ENCODE measurements around the gene GANAB.

GRCh38 chr11:62621567-62622470 is 24.6 kb downstream of the GANAB start, which contains the start of gene B3GAT3:
- TF ChIP-seq POLR2A (IDR thresholded peaks at IDR 0.05; ENCODE audit: low read depth, low read length) (peak; percentile 64), SPI1 (IDR thresholded peaks at IDR 0.05; ENCODE audit: low read depth, low read length) (no peak), POLR2AphosphoS5 (IDR thresholded peaks at IDR 0.05; ENCODE audit: low read depth, low read length) (peak; percentile 81), POU2F2 (IDR thresholded peaks at IDR 0.05; ENCODE audit: low read depth, low read length) (peak; percentile 23; the same call in 1 of the 2 replicates)

Measured in GM12891 (cell line).